ENCODE data around the gene IFT81. TPM values are rescaled to one million over a fixed set of nuclear protein-coding genes. Genes with fewer than 3 reads are reported as not detected.

IFT81 gene
- total and polyA plus RNA-seq, 2 of the 13 experiments (the other 11 are each of a cell fraction or from before 2014, with no cell fraction given), result 4.2 to 13.0 TPM

GRCh38 chr12:110245369-110245772, 121.2 kb downstream of the IFT81 start (continued):
- TF ChIP-seq ZNF691 (CRISPR knock-in tag; IDR thresholded peaks at IDR 0.05; ENCODE audit: borderline replicate concordance, low read depth) (peak; percentile 27; the same call in 1 of the 2 replicates), ZNF207 (IDR thresholded peaks at IDR 0.05; ENCODE audit: borderline replicate concordance) (no peak), HIC2 (CRISPR knock-in tag; IDR thresholded peaks at IDR 0.05; ENCODE audit: low read depth) (peak; percentile 63; the same call in 1 of the 2 replicates), ZNF576 (CRISPR knock-in tag; IDR thresholded peaks at IDR 0.05) (no peak), CREM (IDR thresholded peaks at IDR 0.05) (no peak), CREM (CRISPR knock-in tag; IDR thresholded peaks at IDR 0.05) (no peak), PHF20 (CRISPR knock-in tag; IDR thresholded peaks at IDR 0.05) (no peak), KDM4B (CRISPR knock-in tag; IDR thresholded peaks at IDR 0.05) (no peak), ZKSCAN5 (CRISPR knock-in tag; IDR thresholded peaks at IDR 0.05) (no peak), SMC3 (IDR thresholded peaks at IDR 0.05; ENCODE audit: low read length) (peak; percentile 48; the same call in 1 of the 2 replicates), HNRNPL (IDR thresholded peaks at IDR 0.05; ENCODE audit: low read depth, low read length) (peak; percentile 70; the same call in 1 of the 2 replicates), CHD2 (IDR thresholded peaks at IDR 0.05; ENCODE audit: low read depth, low read length) (no peak), PRDM15 (CRISPR knock-in tag; IDR thresholded peaks at IDR 0.05) (no peak), ZNF230 (CRISPR knock-in tag; IDR thresholded peaks at IDR 0.05) (no peak), PBX2 (CRISPR knock-in tag; IDR thresholded peaks at IDR 0.05) (no peak), CBX5 (CRISPR knock-in tag; IDR thresholded peaks at IDR 0.05; ENCODE audit: borderline replicate concordance) (no peak; the same call in 1 of the 2 replicates), ZNF687 (CRISPR knock-in tag; IDR thresholded peaks at IDR 0.05) (peak; percentile 61)

All from HepG2 (cell line).